HG03097 (cell line): ENCODE measurements around the gene PLA2G4B.

ENCODE experiments used
- ATAC-seq: cut with Tn5 transposase; IDR thresholded peaks from one replicate; pipeline ENCODE4 v1.9.1; 2021; ENCODE audit not compliant: unreplicated experiment, low FRiP score

PLA2G4B gene, protein sequence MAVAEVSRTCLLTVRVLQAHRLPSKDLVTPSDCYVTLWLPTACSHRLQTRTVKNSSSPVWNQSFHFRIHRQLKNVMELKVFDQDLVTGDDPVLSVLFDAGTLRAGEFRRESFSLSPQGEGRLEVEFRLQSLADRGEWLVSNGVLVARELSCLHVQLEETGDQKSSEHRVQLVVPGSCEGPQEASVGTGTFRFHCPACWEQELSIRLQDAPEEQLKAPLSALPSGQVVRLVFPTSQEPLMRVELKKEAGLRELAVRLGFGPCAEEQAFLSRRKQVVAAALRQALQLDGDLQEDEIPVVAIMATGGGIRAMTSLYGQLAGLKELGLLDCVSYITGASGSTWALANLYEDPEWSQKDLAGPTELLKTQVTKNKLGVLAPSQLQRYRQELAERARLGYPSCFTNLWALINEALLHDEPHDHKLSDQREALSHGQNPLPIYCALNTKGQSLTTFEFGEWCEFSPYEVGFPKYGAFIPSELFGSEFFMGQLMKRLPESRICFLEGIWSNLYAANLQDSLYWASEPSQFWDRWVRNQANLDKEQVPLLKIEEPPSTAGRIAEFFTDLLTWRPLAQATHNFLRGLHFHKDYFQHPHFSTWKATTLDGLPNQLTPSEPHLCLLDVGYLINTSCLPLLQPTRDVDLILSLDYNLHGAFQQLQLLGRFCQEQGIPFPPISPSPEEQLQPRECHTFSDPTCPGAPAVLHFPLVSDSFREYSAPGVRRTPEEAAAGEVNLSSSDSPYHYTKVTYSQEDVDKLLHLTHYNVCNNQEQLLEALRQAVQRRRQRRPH

DNA sequence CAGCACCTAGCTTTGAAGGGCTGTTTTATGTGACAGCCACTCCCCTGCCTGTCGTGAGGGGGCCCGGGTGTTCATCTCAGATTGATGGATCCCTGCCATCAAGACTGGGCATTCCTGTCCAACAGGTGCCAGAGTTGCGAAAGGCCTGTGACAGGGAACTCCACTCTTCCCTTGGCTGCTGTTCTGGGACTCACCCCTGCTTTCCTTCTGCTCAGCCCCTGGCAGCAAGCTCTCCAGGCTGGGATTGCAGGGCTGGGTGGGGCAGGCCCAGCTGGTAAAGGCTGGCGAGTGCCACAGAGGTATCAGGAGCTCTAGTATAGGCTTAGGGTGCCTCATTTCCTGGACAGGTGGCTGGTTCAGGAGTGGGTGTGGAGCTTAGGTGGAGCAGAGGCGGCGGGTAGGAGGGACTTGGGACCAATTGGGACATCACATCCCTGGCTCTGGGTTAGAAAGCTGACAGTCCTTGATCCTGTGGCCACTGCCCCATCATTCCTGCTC, at the start of gene PLA2G4B:
Gene PLA2G4B (plus strand): TSS at position 448 of the 498 bp plus-strand sequence. CDS start 67 bp downstream, outside the sequence.
- ATAC-seq: no peak

DNA sequence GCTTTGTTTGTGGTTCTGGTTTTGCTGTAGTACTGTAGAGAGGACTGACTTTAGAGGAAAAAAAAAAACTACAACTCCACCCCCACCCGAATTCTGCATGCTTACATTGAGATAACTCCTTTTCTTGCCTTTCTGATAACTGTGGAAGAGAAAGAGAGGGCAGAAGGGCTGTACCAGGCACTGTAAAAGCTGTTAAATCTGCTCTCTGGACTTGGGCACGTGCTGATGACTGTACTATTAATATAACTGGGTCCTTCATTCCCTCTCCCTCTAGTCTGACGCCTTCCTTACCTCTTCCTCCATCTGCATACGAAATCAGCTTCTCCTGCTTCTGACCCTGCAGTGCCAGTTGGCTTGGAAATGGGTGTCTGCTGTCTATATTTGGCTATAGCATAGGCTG, 49.4 kb upstream of the PLA2G4B start:
- ATAC-seq: no peak

DNA sequence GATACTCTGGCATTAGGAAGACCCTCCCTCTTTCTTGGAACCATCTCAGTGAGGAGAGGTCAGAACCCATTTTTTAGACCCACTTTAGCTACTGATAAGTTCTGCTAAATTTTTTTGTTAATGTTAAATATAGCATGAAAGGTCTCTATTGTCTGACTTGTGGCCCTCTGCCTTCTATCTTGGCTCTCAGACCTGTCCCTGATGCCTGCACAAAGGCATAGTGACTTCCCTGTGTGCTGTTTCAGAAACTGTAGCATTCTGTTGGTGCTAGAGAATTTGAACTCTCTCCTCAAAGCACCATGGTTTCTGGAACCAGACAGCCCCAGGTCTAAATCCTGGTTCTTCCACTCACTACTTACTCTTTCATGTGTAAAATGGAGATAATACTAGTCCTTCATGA, 49.0 kb upstream of the PLA2G4B start:
- no peak for ATAC-seq

DNA sequence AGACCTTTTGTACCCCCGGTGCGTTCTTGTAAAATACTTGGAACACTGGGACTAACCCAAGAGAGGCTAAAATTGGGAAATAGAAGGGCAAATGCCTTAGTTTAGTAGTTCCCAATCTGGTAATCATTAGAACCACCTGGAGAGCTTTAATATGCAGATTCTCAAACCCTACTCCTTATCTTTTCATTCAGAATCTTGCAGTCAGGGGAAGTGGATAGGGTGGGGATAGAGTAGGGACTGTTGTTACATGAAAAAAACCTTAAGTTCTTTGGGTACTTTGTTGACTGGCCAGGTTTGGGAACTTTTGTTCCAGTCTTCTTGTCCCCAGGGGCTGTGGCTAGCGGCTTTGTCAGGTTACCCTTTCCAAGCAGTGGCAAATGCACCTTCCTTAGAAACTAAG, 48.5 kb upstream of the PLA2G4B start:
- ATAC-seq: no peak

DNA sequence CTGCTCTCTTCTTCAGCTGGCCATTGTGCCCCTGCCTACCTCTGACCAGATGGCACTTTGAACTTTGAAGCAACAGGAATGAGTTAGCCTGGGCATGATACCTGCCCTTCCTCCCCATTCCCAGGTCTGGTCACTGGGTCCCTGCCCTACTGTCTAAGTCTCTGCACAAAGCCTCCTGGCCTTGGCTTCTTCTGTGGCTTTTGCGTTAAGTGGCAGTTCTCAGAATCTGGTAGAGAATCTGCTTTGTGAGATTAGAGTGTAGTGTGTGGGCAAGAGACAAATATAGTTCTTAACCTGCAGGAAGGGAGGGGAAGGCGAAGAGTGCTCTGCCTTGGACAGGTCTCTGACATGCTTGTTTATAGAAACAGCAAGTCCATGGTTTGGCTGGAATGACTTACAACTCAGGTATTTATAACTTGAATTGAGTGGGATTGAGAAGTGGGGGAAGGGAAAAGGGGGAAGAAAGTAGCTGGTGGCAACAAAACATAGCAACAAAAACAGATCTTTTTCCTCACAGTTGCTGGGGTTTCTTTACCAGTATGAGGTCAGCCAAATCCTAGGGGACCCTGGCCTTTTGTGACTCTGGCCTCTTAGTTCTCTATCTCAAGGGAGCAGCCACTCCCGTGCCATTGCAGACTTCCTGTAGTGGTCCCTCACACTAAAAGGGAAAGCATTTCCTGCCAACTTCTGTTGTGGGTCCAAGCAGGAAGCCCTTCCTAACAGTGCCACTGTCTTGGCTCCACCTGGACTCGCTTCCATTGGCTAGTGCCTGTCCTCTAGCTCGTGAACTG, 47.7 kb upstream of the PLA2G4B start:
- ATAC-seq: no peak

DNA sequence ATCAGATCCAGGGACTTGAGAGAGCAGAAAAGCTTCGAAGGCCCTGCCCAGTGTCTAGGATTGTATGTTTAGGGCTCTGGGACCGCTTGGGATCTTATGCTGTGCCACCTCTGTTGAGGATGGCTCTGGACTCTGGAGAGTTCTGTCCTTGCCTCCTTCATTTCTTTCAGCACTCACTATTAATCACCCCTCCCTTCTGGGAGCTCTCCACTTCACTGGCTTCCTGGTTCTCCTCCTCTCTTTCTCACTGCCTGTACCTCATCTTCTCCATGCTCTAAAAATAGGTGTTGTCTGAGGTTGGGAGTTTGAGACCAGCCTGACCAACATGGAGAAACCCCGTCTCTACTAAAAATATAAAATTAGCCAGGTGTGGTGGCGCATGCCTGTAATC, 47.1 kb upstream of the PLA2G4B start:
- ATAC-seq: no peak

DNA sequence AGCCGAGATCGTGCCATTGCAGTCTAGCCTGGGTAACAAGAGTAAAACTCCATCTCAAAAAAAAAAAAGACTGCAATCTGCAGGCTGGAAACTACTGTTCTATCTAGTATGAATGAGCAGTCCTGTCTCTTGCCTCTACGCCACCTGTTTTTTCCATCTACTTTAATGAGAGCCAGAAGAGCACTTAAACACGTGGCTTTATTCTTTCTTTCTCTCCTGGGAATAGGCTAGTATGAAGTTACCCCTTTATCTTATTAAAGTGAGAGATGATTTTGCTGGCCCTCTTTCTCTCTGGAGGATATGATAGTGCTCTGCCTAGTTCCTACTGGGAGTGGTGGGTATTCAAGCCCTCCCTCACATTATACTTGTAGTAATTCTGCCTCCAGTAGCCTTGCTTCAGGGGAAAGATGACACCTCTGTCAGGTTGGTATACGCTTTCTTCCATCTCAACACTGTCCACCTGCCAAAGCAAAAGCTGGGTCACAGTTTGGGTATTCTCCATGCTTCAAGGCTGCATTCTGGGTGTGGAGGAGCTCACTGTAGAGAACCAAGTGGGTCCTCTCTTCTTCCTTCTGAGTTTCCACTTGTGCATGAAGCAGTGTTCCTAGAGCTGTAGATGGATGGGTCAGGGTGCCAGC, 46.5 kb upstream of the PLA2G4B start:
- no peak for ATAC-seq

DNA sequence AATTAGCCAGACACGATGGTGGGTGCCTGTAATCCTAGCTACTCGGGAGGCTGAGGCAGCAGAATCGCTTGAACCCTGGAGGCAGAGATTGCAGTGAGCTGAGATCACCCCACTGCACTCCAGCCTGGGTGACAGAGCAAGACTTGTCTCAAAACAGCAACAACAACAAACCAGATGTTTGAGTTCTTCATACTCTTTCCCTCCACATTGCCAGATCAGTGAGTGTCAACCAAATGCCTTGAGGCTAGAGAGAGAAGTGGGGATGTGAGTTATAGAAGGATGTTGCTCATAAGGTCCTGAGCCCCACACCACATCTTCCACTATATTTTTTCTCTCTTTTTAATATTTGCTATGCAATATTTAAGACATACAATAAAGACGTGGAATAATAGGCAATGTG, 44.6 kb upstream of the PLA2G4B start:
- ATAC-seq: no peak

DNA sequence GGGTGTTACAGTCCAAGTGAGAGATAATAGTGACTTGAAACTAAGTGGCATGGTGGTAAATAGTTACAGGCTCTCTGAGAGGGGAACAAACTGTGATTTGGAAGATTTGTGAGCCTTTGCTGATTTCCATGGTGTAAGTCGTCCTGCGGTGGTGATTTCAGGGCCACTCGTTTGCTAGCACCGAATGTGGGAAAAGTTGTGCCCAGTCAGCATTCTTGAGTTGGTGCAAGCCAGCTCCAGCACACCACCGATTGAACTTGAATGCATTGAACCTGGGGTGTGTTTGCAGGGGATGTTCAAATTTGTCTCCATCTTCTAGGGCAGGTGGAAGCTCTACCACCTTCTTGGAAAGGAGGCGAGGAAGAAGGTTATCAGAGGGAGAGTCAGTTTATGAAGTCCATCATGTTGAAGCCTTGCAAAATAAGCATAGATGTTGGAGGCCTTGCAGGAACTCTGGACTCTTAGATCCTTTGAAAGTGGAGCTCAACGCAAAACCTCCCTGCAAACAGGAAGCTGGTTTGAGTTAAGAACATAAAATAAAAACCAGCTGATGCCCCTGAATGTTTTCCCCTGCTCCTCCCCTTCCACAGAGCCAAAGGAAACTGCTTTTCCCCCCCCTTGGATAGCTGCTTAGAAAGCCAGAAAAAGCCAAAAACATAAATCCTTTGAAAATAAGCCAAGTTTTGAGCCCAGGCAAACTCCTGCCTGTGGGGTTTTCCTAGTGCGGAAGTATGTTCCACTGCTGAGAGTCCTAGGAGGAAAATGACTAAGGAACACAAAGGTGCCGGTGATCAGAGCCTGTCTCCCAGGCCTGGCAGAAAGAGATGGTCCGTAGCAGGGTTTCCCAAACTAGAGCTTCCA, 42.4 kb upstream of the PLA2G4B start:
- ATAC-seq: no peak

DNA sequence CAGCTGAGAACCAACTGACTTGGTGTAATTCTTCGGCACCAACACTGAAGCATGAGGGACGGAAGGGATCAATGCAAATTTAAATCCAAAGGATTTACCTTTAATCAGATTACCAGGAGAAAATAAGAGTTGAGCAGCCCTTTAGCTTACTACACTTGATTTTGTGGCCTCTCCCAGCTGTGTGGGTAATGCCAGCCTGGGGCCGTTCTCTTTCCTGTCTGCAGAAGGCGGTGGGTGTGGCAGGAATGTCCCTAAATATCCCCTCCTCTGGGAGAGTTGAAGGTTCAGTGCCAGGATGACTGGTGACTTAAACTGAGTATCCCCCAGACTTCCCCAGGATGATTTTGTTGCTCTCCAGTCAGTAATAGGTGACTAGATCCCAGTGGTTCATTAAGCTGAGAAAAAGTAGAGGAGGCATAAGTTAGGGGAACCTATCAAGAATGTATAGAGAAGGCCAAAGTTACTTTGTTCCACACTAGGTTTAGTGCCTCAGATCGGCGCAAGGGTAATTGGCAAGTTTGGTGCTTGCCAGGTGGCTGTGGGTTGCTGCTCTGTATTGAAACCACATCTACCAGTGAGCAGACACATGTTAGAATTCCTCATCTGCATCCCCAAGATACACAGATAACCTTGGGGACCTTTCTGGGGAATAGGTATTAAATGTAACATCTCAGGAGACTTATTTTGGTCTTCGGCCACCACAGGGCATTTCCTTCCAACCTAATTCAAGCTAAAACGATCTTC, 41.3 kb upstream of the PLA2G4B start:
- no peak for ATAC-seq

DNA sequence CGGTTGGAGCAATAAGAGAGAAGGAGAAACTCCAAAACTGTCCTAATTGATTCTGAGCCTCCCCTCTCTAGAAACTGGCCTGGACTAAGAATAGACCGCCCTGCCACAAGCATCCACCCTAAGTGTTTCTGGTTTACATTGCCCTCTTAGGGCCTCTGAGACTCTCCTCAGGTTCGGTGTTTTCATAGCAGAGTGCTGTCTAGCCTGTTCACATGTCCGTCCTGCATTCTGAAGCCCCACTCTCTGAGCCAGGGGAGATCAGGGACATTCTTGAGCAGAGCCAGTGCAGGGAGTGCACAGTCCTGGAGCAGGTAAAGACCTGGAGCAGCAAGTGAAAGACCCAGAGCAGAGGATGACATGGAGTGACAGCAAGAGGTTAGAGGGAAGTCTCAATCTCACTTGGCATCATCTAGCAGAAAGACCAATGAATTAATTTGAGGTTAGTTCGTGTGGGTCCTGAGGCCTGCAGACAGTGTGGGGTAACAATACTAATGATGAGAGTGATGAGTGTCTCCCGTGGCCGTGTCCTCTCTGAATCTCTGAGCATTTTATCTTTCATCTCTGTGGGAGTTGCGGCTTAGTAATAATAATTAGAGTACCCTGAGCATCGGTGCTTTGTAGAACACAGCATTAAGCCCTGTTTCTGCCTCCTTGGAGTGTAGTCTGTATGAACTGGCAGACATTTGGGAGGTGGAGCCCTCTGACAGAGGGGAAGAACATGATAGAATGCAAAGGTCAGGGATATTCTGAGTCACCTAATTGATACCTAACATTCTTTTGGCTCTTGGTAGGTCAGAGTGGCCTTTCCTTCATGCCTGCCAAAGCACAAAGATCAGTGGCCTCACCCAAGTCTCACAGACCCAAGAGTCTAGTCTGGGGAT, 39.8 kb upstream of the PLA2G4B start:
- ATAC-seq: no peak

DNA sequence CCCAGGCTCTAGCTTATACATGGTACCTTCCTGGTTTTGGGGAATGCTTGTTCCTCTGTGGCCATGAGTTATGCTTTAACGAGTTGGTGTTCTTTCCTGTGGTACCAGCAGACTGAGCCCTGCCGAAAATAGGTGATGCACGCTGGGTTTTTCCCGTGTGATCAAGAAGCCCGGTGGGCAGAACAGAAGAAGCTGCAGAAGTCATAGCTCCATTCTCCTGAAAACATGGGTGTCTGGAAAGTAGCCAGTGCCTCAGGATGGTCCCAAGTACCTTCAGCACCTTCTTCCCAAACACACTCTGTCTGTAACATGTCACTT, 39.2 kb upstream of the PLA2G4B start:
- ATAC-seq: no peak

DNA sequence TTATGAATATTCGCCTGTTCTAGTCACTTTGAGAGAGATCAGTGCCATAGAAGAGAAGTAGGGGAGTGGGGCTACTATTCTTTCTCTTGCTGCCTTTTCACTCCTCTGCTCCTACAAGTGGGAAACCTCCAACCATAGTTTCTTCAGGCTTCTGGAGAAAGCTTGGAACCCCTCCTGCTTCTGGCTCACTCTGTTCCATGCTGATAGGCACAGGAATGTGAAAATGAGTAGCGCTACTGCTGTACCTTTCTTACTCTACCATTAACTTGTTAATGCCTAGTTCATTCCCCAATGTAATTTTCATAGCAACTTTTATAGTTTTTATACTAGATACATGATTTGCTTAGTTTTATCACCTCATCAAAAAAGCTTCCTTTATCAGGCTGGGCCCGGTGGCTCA, 37.5 kb upstream of the PLA2G4B start:
- ATAC-seq: no peak

DNA sequence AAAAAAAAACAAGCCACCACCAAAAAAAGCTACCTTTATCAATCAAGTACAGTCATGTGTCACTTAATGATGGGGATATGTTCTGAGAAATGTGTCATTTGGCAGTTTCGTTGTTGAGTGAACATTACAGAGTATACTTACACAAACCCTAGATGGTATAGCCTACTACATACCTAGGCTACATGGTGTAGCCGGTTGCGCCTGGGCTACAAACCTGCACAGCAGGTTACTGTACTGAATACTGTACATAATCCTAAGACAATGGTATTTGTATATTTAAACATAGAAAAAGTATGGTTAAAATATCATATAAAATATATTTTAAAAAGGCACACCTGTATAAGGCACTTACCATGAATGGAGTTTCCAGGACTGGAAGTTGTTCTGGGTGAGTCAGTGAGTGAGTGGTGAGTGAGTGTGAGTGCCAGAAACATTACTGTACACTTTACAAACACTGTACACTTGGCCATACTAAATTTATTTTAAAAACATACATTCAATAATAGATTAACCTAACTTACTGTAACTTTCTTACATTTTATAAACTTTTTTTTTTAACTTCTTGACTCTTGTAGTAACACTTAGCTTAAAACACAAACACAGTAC, 36.7 kb upstream of the PLA2G4B start:
- no peak for ATAC-seq

DNA sequence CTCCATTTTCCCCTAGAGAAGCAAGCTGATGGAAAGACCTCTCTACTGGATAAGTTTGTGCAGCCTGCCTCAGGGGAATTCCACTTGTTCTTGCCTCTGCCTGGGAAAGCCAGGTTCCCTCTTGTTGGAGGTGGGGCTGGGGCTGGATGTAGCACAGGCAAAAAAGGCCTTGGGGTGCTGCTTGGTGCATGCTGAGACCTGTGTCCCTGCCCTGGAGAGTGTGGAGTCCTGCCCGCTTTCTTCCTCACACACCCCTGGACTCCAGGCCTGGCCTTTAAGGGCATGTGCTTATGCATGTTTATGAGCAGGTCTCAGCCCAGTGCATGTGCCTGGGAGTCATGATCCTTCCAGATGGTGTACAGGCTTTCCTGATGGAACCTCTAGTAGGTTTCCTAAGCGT, 34.3 kb upstream of the PLA2G4B start:
- ATAC-seq: no peak

DNA sequence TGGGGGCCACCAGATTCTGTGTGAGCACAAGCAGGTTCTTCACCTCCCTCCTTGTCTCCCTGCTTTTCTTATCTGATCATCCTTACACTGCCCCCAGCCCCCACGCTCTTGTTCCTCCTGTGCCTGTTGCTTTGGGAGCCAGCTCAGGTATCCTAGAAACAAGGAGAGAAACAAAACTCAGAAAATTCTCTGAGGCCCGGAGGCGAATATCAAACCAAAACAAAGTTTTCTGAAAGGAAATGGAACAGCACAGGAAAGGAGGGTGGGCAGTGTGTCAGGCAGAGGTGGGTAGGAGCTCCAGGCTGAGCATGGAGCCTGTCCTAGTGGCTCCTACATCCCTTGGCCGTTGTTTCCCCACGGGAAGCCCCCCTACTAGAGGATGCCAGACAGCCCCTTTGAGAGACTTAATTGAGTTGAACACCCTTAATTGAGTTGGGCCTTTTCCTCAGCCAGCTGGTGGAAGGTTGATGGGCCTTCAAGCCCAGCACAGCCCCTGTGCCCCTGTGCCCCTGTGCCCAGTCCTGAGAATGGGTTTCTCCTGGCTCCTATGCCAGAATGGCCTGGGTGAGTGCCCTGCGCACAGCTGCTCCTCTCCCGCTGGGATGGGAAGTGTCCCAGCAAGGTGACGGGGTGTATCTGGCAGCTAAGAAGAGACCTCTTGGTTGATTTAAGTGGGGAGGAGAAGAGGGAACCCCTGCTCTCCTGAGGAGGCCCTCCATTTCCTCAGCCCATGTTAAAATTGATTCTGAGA, 33.6 kb upstream of the PLA2G4B start:
- ATAC-seq: no peak

DNA sequence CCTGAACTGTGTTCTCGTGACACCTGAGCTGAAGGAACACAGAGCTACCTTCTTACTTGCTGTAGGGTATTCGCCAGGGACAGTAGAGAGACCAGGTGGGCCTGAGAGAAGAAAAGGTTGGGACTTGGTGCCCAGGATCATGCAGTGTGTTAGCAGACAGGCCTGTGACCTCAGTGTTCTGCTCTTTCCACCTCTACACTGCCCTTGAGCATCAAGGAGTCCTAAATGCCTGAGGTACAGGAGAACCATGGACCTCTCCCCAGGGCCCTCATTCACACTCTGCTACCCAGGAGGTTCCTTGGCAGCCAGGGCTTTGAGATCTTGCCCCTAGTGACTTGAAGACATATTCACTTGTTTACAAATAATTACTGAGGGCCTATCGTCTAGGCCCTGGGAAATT, 32.9 kb upstream of the PLA2G4B start:
- no peak for ATAC-seq
